Measurements from ENCODE around the gene PPP1CA. TPM values are rescaled to one million over a fixed set of nuclear protein-coding genes. Genes with fewer than 3 reads are reported as not detected.

The PPP1CA gene
- total RNA-seq, 3 donors from 2014 or later = 262 to 265 (median 264) TPM

DNA sequence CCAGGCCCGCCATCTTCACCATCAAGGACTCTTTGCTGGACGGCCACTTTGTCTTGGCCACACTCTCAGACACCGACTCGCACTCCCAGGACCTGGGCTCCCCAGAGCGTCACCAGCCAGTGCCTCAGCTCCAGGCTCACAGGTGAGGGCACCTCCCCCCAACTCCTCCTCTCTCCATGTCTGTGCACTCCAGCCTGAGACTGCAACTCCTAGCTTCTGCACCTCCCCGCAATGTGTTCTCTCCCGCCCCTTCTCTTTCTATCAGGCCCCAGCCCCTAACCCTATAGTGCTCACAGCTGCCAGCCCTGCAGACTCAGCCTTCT is 5.4 kb downstream of the PPP1CA start:
- H3K36me3 Mint-ChIP-seq (ENCODE audit: insufficient read depth) = peaks cover 8% of the 10 kb centered on the region
- H3K9me3 Mint-ChIP-seq = no peaks in the 10 kb centered on the region
- no peaks in the 10 kb centered on the region for H3K27me3 Mint-ChIP-seq (ENCODE audit: low read depth)
- H3K4me1 Mint-ChIP-seq (ENCODE audit: low read depth) = peaks cover 55% of the 10 kb centered on the region
- DNase-seq (no peak), ATAC-seq (no peak)
- no peak overlapping the region for H3K4me3 Mint-ChIP-seq

DNA sequence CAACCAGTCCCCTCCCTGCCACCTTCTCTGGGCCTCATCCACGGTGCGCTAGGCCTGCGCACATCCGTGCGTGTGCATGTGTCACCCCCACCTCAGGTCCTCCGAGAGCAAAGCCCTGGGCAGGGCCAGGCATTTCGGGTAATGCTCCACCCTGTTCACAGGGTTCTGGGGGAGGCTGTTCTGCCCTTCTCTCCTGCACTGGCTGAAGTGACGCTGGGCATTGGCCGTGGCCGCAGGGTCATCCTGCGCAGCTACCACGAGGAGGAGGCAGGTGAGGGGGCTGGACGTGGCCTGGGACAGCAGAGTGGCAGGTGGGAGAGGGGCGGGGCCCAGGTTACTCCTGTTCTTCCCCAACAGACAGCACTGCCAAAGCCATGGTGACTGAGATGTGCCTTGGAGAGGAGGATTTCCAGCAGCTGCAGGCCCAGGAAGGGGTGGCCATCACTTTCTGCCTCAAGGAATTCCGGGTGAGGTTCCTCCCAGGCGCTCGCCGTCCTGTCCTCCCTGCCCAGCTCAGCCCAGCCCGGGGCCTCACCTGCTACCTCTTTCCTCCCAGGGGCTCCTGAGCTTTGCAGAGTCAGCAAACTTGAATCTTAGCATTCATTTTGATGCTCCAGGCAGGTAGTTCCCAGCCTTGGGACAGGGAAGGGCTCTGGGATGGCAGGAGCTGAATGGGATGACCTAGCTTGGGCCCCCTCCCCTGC is 6.0 kb downstream of the PPP1CA start:
- Mint-ChIP-seq H3K36me3 (ENCODE audit: insufficient read depth) (peaks cover 8% of the 10 kb centered on the region), H3K4me3 (no peak overlapping the region), H3K9me3 (no peaks in the 10 kb centered on the region), H3K4me1 (ENCODE audit: low read depth) (peaks cover 56% of the 10 kb centered on the region), H3K27me3 (ENCODE audit: low read depth) (no peaks in the 10 kb centered on the region)
- no peak for ATAC-seq
- DNase-seq = no peak

DNA sequence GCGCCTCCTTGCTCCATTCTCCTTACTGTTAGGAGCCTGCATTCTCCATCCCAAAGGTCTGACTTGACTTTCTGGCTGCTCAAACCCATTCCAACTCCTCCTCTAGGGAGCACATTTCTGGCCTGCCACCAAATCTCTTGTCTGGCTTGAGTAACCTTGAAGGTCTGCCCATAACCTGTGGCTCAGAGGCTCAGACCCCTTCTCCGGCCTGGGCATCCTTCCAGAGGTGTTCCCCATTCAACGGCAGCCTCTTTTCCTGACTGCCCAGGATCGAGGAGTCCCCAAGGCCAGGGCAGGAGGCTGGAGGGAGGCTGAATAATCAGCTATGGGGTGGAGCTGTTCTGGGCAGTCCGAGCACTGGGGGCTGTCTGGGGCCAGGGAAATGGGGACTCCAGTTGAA is 7.7 kb downstream of the PPP1CA start:
- peaks cover 8% of the 10 kb centered on the region for H3K36me3 Mint-ChIP-seq (ENCODE audit: insufficient read depth)
- H3K9me3 Mint-ChIP-seq = no peaks in the 10 kb centered on the region
- peak overlapping the region; percentile 92 for H3K4me3 Mint-ChIP-seq
- H3K27me3 Mint-ChIP-seq (ENCODE audit: low read depth) = no peaks in the 10 kb centered on the region
- ATAC-seq (no peak), DNase-seq (no peak)
- peaks cover 53% of the 10 kb centered on the region for H3K4me1 Mint-ChIP-seq (ENCODE audit: low read depth)

DNA sequence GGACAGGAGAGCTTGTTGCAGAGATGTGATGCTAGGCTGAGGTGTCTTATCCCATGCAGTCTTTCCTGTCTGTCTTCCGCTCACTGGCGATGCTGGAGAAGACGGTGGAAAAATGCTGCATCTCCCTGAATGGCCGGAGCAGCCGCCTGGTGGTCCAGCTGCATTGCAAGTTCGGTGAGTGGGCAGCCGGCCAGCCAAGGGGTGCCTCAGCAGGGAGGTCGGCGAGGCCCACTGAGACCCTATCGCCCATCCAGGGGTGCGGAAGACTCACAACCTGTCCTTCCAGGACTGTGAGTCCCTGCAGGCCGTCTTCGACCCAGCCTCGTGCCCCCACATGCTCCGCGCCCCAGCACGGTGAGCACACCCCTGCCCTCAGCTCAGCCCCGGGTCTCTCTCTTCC is 8.2 kb downstream of the PPP1CA start:
- H3K4me3 Mint-ChIP-seq = peak overlapping the region; percentile 92
- DNase-seq = no peak
- H3K27me3 Mint-ChIP-seq (ENCODE audit: low read depth) = no peaks in the 10 kb centered on the region
- peaks cover 52% of the 10 kb centered on the region for H3K4me1 Mint-ChIP-seq (ENCODE audit: low read depth)
- ATAC-seq = no peak
- H3K9me3 Mint-ChIP-seq = no peaks in the 10 kb centered on the region
- H3K36me3 Mint-ChIP-seq (ENCODE audit: insufficient read depth) = peaks cover 8% of the 10 kb centered on the region

DNA sequence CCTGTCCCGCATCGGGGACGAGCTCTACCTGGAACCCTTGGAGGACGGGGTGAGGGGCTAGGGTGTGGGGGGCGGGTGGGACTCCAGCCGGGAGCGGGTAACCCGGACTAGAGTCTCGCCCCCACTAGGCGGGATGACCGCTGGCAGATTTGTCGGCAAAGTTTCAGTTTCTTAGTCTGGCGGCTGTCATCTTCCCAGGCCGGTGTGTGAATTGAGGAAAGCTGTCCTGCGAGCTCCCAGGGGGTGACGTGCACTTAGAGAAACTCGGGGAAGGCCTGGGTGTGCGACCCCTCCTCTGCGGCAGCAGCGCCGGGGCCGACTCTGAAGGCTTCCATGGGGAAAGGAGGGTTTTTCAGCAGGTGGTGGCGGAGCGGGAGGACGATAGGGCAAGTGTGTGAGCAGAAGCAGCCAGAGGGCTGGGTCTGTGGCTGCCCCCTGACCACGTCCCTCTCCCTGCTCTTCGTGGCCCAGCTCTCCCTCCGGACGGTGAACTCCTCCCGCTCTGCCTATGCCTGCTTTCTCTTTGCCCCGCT is 9.4 kb downstream of the PPP1CA start:
- H3K4me3 Mint-ChIP-seq = peak overlapping the region; percentile 92
- H3K27me3 Mint-ChIP-seq (ENCODE audit: low read depth) = no peaks in the 10 kb centered on the region
- ATAC-seq = no peak
- peaks cover 2% of the 10 kb centered on the region for H3K36me3 Mint-ChIP-seq (ENCODE audit: insufficient read depth)
- H3K4me1 Mint-ChIP-seq (ENCODE audit: low read depth) = peaks cover 40% of the 10 kb centered on the region
- no peaks in the 10 kb centered on the region for H3K9me3 Mint-ChIP-seq
- no peak for DNase-seq

DNA sequence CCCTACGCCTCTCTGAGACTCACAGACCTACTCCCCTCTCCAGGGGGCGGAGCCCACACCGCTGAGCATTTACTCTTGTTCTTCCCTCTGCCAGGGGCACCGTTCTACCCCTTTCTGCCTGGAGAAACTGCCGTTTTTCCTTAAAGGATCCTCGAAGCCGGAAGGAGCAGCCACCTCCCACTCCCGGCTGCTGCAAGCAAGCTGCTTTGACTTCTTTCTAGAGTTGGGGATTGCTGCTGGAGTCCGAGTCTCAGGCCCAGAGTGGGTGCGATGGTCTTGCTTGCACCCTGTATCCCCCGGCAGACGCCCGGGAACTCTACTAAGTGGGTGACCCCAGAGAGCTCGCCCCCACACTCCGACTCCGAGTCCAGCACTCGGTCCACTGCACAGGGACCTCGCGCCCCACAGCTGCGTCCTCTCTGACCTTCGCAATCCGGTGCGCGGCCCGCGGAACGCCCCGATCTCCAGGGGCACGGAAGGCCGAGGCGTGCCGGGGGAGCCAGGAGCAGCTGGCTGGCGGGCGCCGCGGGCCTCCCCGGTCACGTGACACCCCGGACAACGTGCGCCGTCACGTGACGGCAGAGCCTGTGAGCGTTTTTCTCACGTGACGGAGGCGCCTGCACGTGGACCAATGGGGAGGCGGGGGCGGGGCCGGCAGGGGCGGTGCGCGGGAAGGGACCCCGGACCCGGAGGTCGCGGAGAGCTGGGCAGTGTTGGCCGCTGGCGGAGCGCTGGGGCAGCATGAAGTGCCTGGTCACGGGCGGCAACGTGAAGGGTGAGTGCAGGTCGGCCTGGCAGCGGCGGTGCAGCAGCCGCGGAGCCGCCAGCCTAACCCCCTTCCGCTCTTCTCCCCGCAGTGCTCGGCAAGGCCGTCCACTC is 10.1 kb downstream of the PPP1CA start, which contains the start of gene RAD9A:
Gene RAD9A (plus strand): TSS at position 683 of the 879 bp plus-strand sequence. CDS start 59 bp downstream, at position 742.
- Mint-ChIP-seq H3K36me3 (ENCODE audit: insufficient read depth) (peaks cover 2% of the 10 kb centered on the region), H3K4me1 (ENCODE audit: low read depth) (peaks cover 35% of the 10 kb centered on the region)

DNA sequence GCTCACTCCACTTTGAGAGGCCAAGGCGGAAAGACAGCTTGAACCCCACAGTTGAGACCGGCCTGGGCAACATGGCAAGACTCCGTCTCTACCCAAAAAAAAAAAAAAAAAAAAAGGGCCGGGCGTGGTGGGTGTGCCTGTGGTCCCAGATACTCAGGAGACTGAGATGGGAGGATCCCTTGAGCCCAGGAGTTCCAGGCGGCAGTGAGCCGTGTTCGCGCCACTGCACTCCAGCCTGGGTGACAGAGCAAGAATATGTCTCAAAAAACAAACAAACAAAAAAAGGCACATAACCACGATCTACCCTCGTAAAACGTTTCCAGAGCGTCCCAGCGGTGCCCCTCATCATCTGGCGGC is 10.7 kb downstream of the PPP1CA start:
- DNase-seq = no peak
- no peak for ATAC-seq
- peaks cover 2% of the 10 kb centered on the region for H3K36me3 Mint-ChIP-seq (ENCODE audit: insufficient read depth)
- H3K9me3 Mint-ChIP-seq = no peaks in the 10 kb centered on the region
- no peaks in the 10 kb centered on the region for H3K27me3 Mint-ChIP-seq (ENCODE audit: low read depth)
- peaks cover 32% of the 10 kb centered on the region for H3K4me1 Mint-ChIP-seq (ENCODE audit: low read depth)
- peak overlapping the region; percentile 92 for H3K4me3 Mint-ChIP-seq

More for the DNA sequence above, 10.1 kb downstream of the PPP1CA start, which contains the start of gene RAD9A:
- peak; percentile 89 for DNase-seq
- ATAC-seq = peak; percentile 85 to 86
- peak within 1 kb of the TSS; percentile 92 for H3K4me3 Mint-ChIP-seq
- H3K27me3 Mint-ChIP-seq (ENCODE audit: low read depth) = no peaks in the 10 kb centered on the region
- no peaks in the 10 kb centered on the region for H3K9me3 Mint-ChIP-seq

DNA sequence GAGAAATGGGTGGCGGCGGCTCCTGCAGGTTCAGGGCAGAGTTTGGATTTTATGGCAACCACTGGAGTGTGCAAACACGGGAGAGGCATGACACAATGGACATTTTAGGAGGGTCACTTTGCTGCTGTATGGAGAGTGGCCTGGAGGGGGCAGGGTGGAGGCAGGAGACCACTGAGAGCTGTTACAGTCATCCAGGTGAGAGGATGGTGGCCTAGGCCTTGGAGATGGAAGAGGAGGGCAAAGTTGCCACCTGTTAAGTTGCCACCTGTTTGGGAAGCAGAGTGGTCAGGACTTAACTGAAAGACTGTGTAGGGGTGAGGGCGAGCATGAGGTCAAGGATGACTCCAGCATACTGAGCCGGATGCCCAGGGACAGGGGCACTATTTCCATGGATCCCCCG is 12.2 kb downstream of the PPP1CA start:
- ATAC-seq = peak in 1 of 2 donors; percentile 19
- no peaks in the 10 kb centered on the region for H3K9me3 Mint-ChIP-seq

DNA sequence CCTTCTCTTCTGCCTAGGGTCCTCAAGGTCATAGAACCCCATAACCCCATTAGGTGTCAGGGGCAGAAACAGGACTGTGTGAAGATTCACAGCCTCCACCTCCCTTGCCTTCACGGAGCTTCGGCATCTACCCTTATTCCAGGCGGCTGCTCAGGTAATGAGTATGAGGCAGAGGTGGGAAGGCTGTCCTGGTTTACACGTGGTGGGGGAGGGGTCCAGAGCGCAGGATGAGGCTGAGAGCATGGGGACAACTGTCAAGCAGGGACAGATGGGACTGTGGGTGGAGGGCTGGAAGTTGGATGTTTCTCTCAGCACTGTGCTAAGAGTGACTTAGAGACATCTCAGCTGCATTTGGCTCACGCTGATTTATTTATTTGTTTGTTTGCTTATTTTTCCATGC is 14.1 kb downstream of the PPP1CA start:
- H3K36me3 Mint-ChIP-seq (ENCODE audit: insufficient read depth) = no peaks in the 10 kb centered on the region
- ATAC-seq = no peak
- peaks cover 19% of the 10 kb centered on the region for H3K4me1 Mint-ChIP-seq (ENCODE audit: low read depth)
- no peak for DNase-seq
- no peaks in the 10 kb centered on the region for H3K9me3 Mint-ChIP-seq
- H3K27me3 Mint-ChIP-seq (ENCODE audit: low read depth) = no peaks in the 10 kb centered on the region
- H3K4me3 Mint-ChIP-seq = no peak overlapping the region

More for the DNA sequence above, 12.2 kb downstream of the PPP1CA start:
- Mint-ChIP-seq H3K4me1 (ENCODE audit: low read depth) (peaks cover 32% of the 10 kb centered on the region), H3K27me3 (ENCODE audit: low read depth) (no peaks in the 10 kb centered on the region), H3K36me3 (ENCODE audit: insufficient read depth) (peaks cover 2% of the 10 kb centered on the region), H3K4me3 (peak overlapping the region; percentile 64)
- peak; percentile 54 for DNase-seq

DNA sequence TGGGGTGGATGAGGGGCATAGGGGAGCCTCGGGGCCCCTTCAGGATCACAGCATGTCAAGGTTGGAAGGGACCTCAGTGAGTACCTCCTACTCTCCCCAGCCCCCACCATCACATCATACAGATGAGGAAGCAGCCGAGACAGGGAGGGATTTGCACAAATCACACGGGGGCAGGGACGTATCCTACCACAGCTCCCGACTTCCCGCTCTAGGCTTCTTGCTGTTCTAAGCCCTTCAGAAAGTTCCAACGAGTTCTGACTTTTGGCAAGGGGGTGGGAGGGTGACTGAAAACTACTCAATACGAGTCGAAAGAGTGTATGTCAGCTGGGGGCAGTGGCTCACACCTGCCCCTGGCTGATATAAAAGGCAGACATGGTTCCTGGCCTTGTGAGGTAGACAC is 14.6 kb downstream of the PPP1CA start:
- no peaks in the 10 kb centered on the region for H3K27me3 Mint-ChIP-seq (ENCODE audit: low read depth)
- ATAC-seq (no peak), DNase-seq (no peak)
- no peaks in the 10 kb centered on the region for H3K36me3 Mint-ChIP-seq (ENCODE audit: insufficient read depth)
- H3K9me3 Mint-ChIP-seq = no peaks in the 10 kb centered on the region
- peaks cover 18% of the 10 kb centered on the region for H3K4me1 Mint-ChIP-seq (ENCODE audit: low read depth)
- no peak overlapping the region for H3K4me3 Mint-ChIP-seq

DNA sequence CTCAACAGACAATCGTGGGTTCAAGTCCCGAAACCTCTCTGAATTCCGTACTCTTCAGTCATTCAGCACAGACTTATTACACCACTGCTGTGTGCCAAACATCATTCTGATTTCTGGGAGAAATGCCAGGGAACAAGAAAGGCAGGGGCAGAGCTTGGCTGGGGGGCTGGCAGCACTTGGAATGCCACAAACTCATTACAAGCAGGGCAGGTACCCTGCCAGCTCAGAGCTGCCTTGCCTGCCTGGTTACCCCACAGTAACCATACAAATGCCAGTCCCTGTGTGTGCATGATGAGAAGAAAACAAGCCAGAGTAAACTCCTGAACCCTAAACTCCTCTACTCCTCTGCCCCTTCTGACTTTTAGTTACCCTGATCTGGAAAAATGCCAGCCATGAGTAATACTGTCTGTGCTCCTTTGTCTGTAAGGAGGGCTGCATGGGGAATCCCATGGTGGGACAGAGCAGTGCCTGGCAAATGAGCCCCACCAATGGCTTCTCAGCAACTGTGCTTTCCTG is 16.7 kb downstream of the PPP1CA start:
- no peak overlapping the region for H3K4me3 Mint-ChIP-seq
- no peaks in the 10 kb centered on the region for H3K27me3 Mint-ChIP-seq (ENCODE audit: low read depth)
- ATAC-seq (no peak), DNase-seq (no peak)
- H3K9me3 Mint-ChIP-seq = no peaks in the 10 kb centered on the region
- H3K36me3 Mint-ChIP-seq (ENCODE audit: insufficient read depth) = no peaks in the 10 kb centered on the region
- H3K4me1 Mint-ChIP-seq (ENCODE audit: low read depth) = peaks cover 13% of the 10 kb centered on the region

DNA sequence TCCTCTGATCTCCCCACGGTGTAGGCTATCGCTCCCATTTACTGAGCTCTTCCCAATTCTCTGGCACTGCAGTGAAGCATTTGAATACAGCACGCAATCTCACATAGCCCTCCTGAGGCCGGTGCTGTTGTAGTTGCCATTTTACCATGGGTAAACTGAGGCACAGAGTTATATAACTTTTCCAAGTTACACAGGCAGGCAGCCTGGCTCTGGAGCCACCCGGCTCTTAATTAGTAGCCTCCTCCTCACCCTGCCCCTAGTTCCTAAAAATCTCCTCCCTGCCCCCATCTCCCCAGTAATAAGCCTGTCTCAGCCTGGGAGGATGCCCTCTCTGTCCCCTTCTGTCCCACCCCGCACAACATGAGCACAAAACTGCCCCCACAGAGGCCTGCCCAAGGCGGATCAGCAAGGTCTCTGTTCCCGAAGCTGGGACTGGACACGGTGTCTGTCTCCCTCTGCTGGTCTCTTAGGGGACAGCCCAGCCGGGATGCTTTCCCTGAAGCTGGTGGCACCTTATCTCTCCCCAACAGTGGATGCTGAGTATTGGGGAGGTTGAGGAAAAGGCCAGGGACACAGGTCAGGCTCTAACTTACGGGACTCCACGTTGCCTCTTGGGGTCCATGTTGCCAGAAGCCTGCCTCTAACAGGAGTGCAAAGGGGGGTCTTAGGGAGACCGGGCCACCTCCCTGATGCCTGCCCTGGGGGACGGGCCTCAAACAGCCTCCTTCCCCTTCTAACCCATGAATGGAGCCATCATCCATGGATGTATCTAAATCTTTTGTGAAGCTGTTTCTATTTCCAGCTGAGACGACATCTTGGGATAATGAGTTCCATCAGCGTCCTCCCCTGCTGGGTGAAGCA is 19.2 kb downstream of the PPP1CA start:
- Mint-ChIP-seq H3K4me3 (no peak overlapping the region), H3K36me3 (ENCODE audit: insufficient read depth) (no peaks in the 10 kb centered on the region), H3K4me1 (ENCODE audit: low read depth) (peaks cover 5% of the 10 kb centered on the region), H3K9me3 (no peaks in the 10 kb centered on the region), H3K27me3 (ENCODE audit: low read depth) (no peaks in the 10 kb centered on the region)
- DNase-seq (peak; percentile 83), ATAC-seq (peak; percentile 94)

DNA sequence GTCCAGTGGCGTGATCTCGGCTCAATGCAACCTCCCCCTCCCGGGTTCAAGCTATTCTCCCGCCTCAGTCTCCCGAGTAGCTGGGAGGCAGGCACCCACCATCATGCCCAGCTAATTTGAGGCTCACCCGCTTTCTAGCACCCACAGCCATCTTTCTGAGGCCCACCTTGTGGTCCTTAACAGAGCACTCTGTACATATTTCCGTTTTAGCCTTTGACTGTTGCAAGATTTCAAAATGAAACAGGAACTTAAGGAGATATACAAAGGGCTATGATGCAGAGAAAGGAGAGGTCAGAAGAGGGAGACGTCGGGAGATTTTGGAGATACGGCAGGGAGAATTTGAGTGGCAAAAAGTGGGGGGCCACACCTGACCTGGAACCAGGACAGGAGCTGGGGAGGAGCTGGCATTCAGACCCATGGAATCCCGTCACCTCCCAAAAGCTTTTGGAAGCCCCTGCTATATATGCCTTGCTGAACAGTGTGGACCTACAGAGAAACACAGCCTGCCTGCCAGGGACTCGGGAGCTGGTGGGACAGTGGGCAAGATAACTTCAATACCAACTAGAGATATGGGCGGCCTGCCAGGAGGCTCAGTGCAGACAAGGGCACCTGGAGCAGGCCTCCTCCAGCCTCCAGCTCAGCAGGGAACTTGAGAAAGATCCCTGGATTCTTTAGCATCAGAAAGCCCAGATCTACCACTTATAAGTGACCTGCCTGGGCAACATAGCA is 20.2 kb downstream of the PPP1CA start:
- Mint-ChIP-seq H3K36me3 (ENCODE audit: insufficient read depth) (no peaks in the 10 kb centered on the region), H3K27me3 (ENCODE audit: low read depth) (no peaks in the 10 kb centered on the region), H3K4me3 (no peak overlapping the region), H3K9me3 (no peaks in the 10 kb centered on the region), H3K4me1 (ENCODE audit: low read depth) (peaks cover 5% of the 10 kb centered on the region)
- DNase-seq (no peak), ATAC-seq (no peak)

Measured in activated T-cell treated with anti-CD3 and anti-CD28 coated beads, Interleukin-2, amount 50 U/mL, for 4 hours (primary cell).